GM23338 (cell line): ENCODE data around the gene C2orf72. TPM values are rescaled to one million over a fixed set of nuclear protein-coding genes. Genes with fewer than 3 reads are reported as not detected.
"Not testable (repeated sequence)": the region's sequence is repeated elsewhere in the genome, so short reads cannot be mapped to it uniquely, and the experiment has no call there.

ENCODE experiments used
- ATAC-seq: fragments of 200-7000 bp; cut with Tn5 transposase; 3 replicates; pipeline ENCODE4 v1.9.1; 2020
- DNase-seq: peaks from one replicate; pipeline ENCODE4 v3.0.0-alpha.2; 2015; ENCODE audit warnings: low spot score
- H2AFZ ChIP-seq: fragments of 200-600 bp; sonication (generic); 2 replicates; pipeline ENCODE4 v1.8.0; 2016; ENCODE audit warnings: antibody characterized with exemption, mild to moderate bottlenecking, moderate library complexity
- H3F3A ChIP-seq: fragments of 200-600 bp; sonication (generic); replicated peaks from 2 replicates; pipeline ENCODE4 v1.8.0; 2017; ENCODE audit warnings: antibody characterized with exemption, mixed run types, low read depth
- H3K27ac ChIP-seq: fragments of 200-600 bp; sonication (generic); 2 replicates; pipeline ENCODE4 v1.6.1; 2016; ENCODE audit warnings: low read depth
- H3K27me3 ChIP-seq: fragments of 200-600 bp; sonication (generic); 2 replicates; pipeline ENCODE4 v1.8.0; 2016; ENCODE audit warnings: mild to moderate bottlenecking, mixed run types, moderate library complexity; ENCODE audit not compliant: insufficient read depth
- H3K36me3 ChIP-seq: fragments of 200-600 bp; sonication (generic); 2 replicates; pipeline ENCODE4 v1.8.0; 2016; ENCODE audit warnings: mild to moderate bottlenecking; ENCODE audit not compliant: insufficient read depth
- H3K4me1 ChIP-seq: fragments of 200-600 bp; sonication (generic); 2 replicates; pipeline ENCODE4 v1.8.0; 2016; ENCODE audit warnings: mild to moderate bottlenecking, moderate library complexity; ENCODE audit not compliant: insufficient read depth
- H3K4me2 ChIP-seq: fragments of 200-600 bp; sonication (generic); 2 replicates; pipeline ENCODE4 v1.7.1; 2017; ENCODE audit warnings: mixed run types
- H3K4me3 ChIP-seq: fragments of 200-600 bp; sonication (generic); 2 replicates; pipeline ENCODE4 v1.6.1; 2016; ENCODE audit warnings: mixed run types
- H3K79me2 ChIP-seq: fragments of 200-600 bp; sonication (generic); replicated peaks from 2 replicates; pipeline ENCODE4 v1.8.0; 2017; ENCODE audit warnings: mild to moderate bottlenecking; ENCODE audit not compliant: insufficient read depth
- H3K9me2 ChIP-seq: fragments of 200-600 bp; sonication (generic); 2 replicates; pipeline ENCODE4 v1.8.0; 2017; ENCODE audit not compliant: insufficient read depth
- H4K20me1 ChIP-seq: fragments of 200-600 bp; sonication (generic); replicated peaks from 2 replicates; pipeline ENCODE4 v1.8.0; 2017; ENCODE audit warnings: mild to moderate bottlenecking; ENCODE audit not compliant: insufficient read depth
- H3K27ac Mint-ChIP-seq: 2 replicates; pipeline ENCODE4 v1.8.0; 2020; ENCODE audit warnings: inconsistent platforms, mild to moderate bottlenecking, moderate library complexity, mixed read lengths
- H3K27me3 Mint-ChIP-seq: 3 replicates; pipeline ENCODE4 v1.8.0; 2022; ENCODE audit warnings: low read depth, mild to moderate bottlenecking, moderate library complexity, mixed read lengths, inconsistent platforms; ENCODE audit not compliant: insufficient read depth, poor library complexity
- H3K36me3 Mint-ChIP-seq: 3 replicates; pipeline ENCODE4 v1.8.0; 2021; ENCODE audit warnings: low read depth, mild to moderate bottlenecking, inconsistent platforms, moderate library complexity, mixed read lengths
- H3K4me1 Mint-ChIP-seq: 3 replicates; pipeline ENCODE4 v1.8.0; 2020; ENCODE audit warnings: mild to moderate bottlenecking, inconsistent platforms, mixed read lengths
- H3K4me3 Mint-ChIP-seq: 3 replicates; pipeline ENCODE4 v1.8.0; 2021; ENCODE audit warnings: moderate library complexity, mild to moderate bottlenecking, inconsistent platforms, mixed read lengths
- H3K9me3 Mint-ChIP-seq: 3 replicates; pipeline ENCODE4 v1.8.0; 2020; ENCODE audit warnings: moderate library complexity, mild to moderate bottlenecking, inconsistent platforms, mixed read lengths
- CREB1 ChIP-seq: fragments of 250-450 bp; sonication (Bioruptor Pico); IDR thresholded peaks from 2 replicates; pipeline ENCODE4 v1.5.0; 2020; ENCODE audit warnings: low read depth, mild to moderate bottlenecking, moderate library complexity
- CTCF ChIP-seq, 2 experiments: fragments of 200-600 bp in 1 of 2; sonication (generic) in 1 of 2; conservative IDR thresholded peaks; 2 replicates each; pipeline versions ENCODE4 v1.5.1 to v1.6.1; 2016 to 2017; ENCODE audit warnings: antibody characterized with exemption in 2 of 2, low read depth in 2 of 2, mild to moderate bottlenecking in 2 of 2, moderate library complexity in 1 of 2
- ETS1 ChIP-seq: IDR thresholded peaks from 2 replicates; pipeline ENCODE4 v1.6.1; 2016; ENCODE audit warnings: antibody characterized with exemption
- EZH2 ChIP-seq: fragments of 200-600 bp; sonication (generic); IDR thresholded peaks from one replicate; pipeline ENCODE4 v1.8.0; 2017; ENCODE audit warnings: antibody characterized with exemption, mild to moderate bottlenecking, low read depth; ENCODE audit not compliant: unreplicated experiment
- EZH2phosphoT487 ChIP-seq: fragments of 200-600 bp; sonication (generic); IDR thresholded peaks from one replicate; pipeline ENCODE4 v1.8.1; 2018; ENCODE audit warnings: antibody characterized with exemption; ENCODE audit not compliant: unreplicated experiment
- REST ChIP-seq: IDR thresholded peaks from one replicate; pipeline ENCODE4 v1.6.1; 2018; ENCODE audit warnings: antibody characterized with exemption; ENCODE audit not compliant: unreplicated experiment
- ZNF331 ChIP-seq: fragments of 250-450 bp; sonication (Bioruptor Pico); IDR thresholded peaks from 2 replicates; pipeline ENCODE4 v1.5.0; 2020; ENCODE audit warnings: low read depth, mild to moderate bottlenecking, moderate library complexity
- polyA plus RNA-seq: library from polyadenylated mRNA; unstranded; fragments of >200 nt; fragmentation: Nextera tagmentation; extraction: Ambion mirVana; gene quantifications from 2 replicates; pipeline ENCODE4 v1.2.1, GENCODE V29; 2016
- total RNA-seq: library from RNA; depleted of rRNA; stranded (reverse); fragments of >200 nt; shearing (Covaris generic); gene quantifications from 2 replicates; pipeline ENCODE4 v1.2.3, GENCODE V29; 2014

The C2orf72 gene
- total and polyA plus RNA-seq, 2 experiments from 2014 or later = 0.37 to 1.4 TPM

- no peak overlapping the region for H3K27ac ChIP-seq
- H3K4me1 Mint-ChIP-seq = peaks cover 8% of the 10 kb centered on the region; the same call in 2 of the 3 replicates
Measured at GRCh38 chr2:231003186-231003585, 34.1 kb upstream of the C2orf72 start.

GRCh38 chr2:231004930-231005329, 32.4 kb upstream of the C2orf72 start:
- DNase-seq, H3K36me3 ChIP-seq, H3K4me3 Mint-ChIP-seq, H3F3A ChIP-seq, H3K27ac ChIP-seq, H2AFZ ChIP-seq, H3K9me2 ChIP-seq, H3K27me3 ChIP-seq, H3K4me1 ChIP-seq, ATAC-seq, H3K4me2 ChIP-seq, H4K20me1 ChIP-seq, H3K4me3 ChIP-seq, H3K27ac Mint-ChIP-seq, H3K79me2 ChIP-seq, H3K4me1 Mint-ChIP-seq: not testable (repeated sequence)
- Mint-ChIP-seq H3K9me3 (peaks cover 19% of the 10 kb centered on the region), H3K36me3 (peaks cover 10% of the 10 kb centered on the region), H3K27me3 (peaks cover 10% of the 10 kb centered on the region)

More at GRCh38 chr2:231003186-231003585, 34.1 kb upstream of the C2orf72 start:
- peaks cover 10% of the 10 kb centered on the region for H3K36me3 Mint-ChIP-seq
- no peak overlapping the region for H3K27ac Mint-ChIP-seq
- peaks cover 3% of the 10 kb centered on the region; the same call in 1 of the 2 replicates for H3K9me2 ChIP-seq
- H3K27me3 ChIP-seq = 0 out of 2 replicates have a peak, but pooled peaks cover 8% of the 10 kb centered on the region
- H3K4me3 Mint-ChIP-seq = no peak overlapping the region
- DNase-seq (no peak), ATAC-seq (no peak)
- TF ChIP-seq ZNF331 (CRISPR knock-in tag) (no peak), CREB1 (CRISPR knock-in tag) (no peak), EZH2 (no peak), ETS1 (no peak), CTCF (conservative IDR thresholded peaks at IDR 0.05; ENCODE audit: low read depth in 2 of 2) (no peak), REST (no peak), EZH2phosphoT487 (no peak)
- H4K20me1 ChIP-seq = no peaks in the 10 kb centered on the region
- H3K36me3 ChIP-seq = no peaks in the 10 kb centered on the region
- no peak overlapping the region for H3K4me3 ChIP-seq
- H3K27me3 Mint-ChIP-seq = peaks cover 3% of the 10 kb centered on the region
- H3F3A ChIP-seq = no peaks in the 10 kb centered on the region
- H3K4me2 ChIP-seq = no peak overlapping the region
- H2AFZ ChIP-seq = no peak overlapping the region
- H3K4me1 ChIP-seq = no peaks in the 10 kb centered on the region
- H3K79me2 ChIP-seq = no peaks in the 10 kb centered on the region
- H3K9me3 Mint-ChIP-seq = peaks cover 19% of the 10 kb centered on the region
